22Rv1 (cell line): ENCODE measurements around the gene POC1A.

Source experiments
- CTCF ChIP-seq: fragments of 450-650 bp; IDR thresholded peaks from 2 replicates; pipeline ENCODE4 v1.5.1; 2017; ENCODE audit warnings: mild to moderate bottlenecking
- ZFX ChIP-seq: fragments of 450-650 bp; IDR thresholded peaks from 2 replicates; pipeline ENCODE4 v1.6.1; 2017; ENCODE audit warnings: antibody characterized with exemption, borderline replicate concordance

- TF ChIP-seq CTCF = no peak
- TF ChIP-seq ZFX = no peak
These were observed 9.2 kb downstream of the POC1A start for GRCh38 chr3:52144796-52145735.
